B cell (primary cell): ENCODE measurements around the gene ALDH1A1.

Experiments
- CTCF ChIP-seq: fragments of 200-600 bp; IDR thresholded peaks from one replicate; pipeline ENCODE4 v1.8.0; 2022; ENCODE audit warnings: antibody characterized with exemption, mild to moderate bottlenecking
- EZH2 ChIP-seq: IDR thresholded peaks from 2 replicates; pipeline ENCODE4 v1.6.1; 2012; ENCODE audit warnings: borderline replicate concordance, low read depth, mild to moderate bottlenecking, moderate library complexity, low read length; ENCODE audit not compliant: insufficient read depth, poor library complexity, severe bottlenecking

GRCh38 chr9:72893437-72893836 is 59.4 kb downstream of the ALDH1A1 start:
- TF ChIP-seq EZH2 (no peak), CTCF (no peak)
